OCI-LY3 (cell line): ENCODE measurements around the gene ELOA.

ENCODE experiments used
- EZH2phosphoT487 ChIP-seq: fragments of 200-600 bp; shearing (Covaris generic); IDR thresholded peaks from 2 replicates; pipeline ENCODE4 v1.6.1; 2018; ENCODE audit warnings: antibody characterized with exemption, mixed run types, low read depth
- TF ChIP-seq, protein P1 (sequence below): fragments of 200-600, 300-600 bp; sonication (generic); IDR thresholded peaks from 2 replicates; pipeline ENCODE4 v1.5.1; 2014; ENCODE audit warnings: antibody characterized with exemption, low read length, low read depth

DNA sequence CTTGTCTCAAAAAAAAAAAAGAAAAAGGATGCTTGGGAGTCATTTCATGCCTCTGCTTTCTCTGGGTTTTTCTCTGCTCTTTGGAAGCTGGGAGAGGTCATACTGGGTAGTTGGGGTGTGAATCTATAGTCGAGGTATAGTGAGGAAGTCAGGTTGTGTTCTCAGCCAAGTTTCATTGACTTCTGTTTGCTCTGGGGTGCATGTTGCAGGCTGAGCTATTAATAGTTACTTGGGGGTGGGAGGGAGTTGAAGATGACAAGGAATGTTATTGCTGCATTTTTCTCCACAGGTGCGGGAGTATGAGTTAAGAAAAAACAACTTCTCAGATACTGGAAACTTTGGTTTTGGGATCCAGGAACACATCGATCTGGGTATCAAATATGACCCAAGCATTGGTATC, 48.9 kb upstream of the ELOA start:
- TF ChIP-seq, protein P1, sequence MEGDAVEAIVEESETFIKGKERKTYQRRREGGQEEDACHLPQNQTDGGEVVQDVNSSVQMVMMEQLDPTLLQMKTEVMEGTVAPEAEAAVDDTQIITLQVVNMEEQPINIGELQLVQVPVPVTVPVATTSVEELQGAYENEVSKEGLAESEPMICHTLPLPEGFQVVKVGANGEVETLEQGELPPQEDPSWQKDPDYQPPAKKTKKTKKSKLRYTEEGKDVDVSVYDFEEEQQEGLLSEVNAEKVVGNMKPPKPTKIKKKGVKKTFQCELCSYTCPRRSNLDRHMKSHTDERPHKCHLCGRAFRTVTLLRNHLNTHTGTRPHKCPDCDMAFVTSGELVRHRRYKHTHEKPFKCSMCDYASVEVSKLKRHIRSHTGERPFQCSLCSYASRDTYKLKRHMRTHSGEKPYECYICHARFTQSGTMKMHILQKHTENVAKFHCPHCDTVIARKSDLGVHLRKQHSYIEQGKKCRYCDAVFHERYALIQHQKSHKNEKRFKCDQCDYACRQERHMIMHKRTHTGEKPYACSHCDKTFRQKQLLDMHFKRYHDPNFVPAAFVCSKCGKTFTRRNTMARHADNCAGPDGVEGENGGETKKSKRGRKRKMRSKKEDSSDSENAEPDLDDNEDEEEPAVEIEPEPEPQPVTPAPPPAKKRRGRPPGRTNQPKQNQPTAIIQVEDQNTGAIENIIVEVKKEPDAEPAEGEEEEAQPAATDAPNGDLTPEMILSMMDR: no peak
- no peak for TF ChIP-seq EZH2phosphoT487
